Neural cell (in vitro differentiated cells): ENCODE data around the gene BCL11B. TPM values are rescaled to one million over a fixed set of nuclear protein-coding genes. Genes with fewer than 3 reads are reported as not detected.

Experiments used
- H2AFZ ChIP-seq: fragments of 200-600, 300-800 bp; sonication (generic), shearing (Covaris generic); 2 replicates; pipeline ENCODE4 v1.6.0; 2014; ENCODE audit warnings: low read depth, mild to moderate bottlenecking, antibody characterized with exemption, low read length, moderate library complexity
- H3F3A ChIP-seq: fragments of 200-600 bp; shearing (Covaris generic); 2 replicates; pipeline ENCODE4 v1.6.1; 2016; ENCODE audit warnings: mild to moderate bottlenecking, moderate library complexity, mixed read lengths, antibody characterized with exemption, low read length; ENCODE audit not compliant: insufficient read depth, poor library complexity, severe bottlenecking
- H3K27ac ChIP-seq: fragments of 200-600, 300-800 bp; sonication (generic), shearing (Covaris generic); 2 replicates; pipeline ENCODE4 v1.5.1; 2014; ENCODE audit warnings: mild to moderate bottlenecking, low read length, moderate library complexity
- H3K27me3 ChIP-seq: fragments of 300-800, 200-600 bp; sonication (generic), shearing (Covaris generic); 2 replicates; pipeline ENCODE4 v1.6.0; 2014; ENCODE audit warnings: mild to moderate bottlenecking, low read depth, low read length, moderate library complexity; ENCODE audit not compliant: insufficient read depth
- H3K36me3 ChIP-seq: fragments of 300-800, 200-600 bp; sonication (generic), shearing (Covaris generic); 2 replicates; pipeline ENCODE4 v1.5.1; 2014; ENCODE audit warnings: mild to moderate bottlenecking, antibody characterized with exemption, low read length, moderate library complexity; ENCODE audit not compliant: insufficient read depth
- H3K4me2 ChIP-seq: fragments of 300-800, 200-600 bp; sonication (generic), shearing (Covaris generic); 2 replicates; pipeline ENCODE4 v1.6.0; 2014; ENCODE audit warnings: mild to moderate bottlenecking, low read length
- H3K4me3 ChIP-seq: fragments of 300-800, 200-600 bp; sonication (generic), shearing (Covaris generic); 2 replicates; pipeline ENCODE4 v1.5.1; 2014; ENCODE audit warnings: mild to moderate bottlenecking, low read length, moderate library complexity
- H3K79me2 ChIP-seq: fragments of 200-600 bp; shearing (Covaris generic); replicated peaks from 2 replicates; pipeline ENCODE4 v1.6.0; 2014; ENCODE audit warnings: mild to moderate bottlenecking, low read length, moderate library complexity; ENCODE audit not compliant: insufficient read depth
- H3K9ac ChIP-seq: fragments of 300-800, 200-600 bp; sonication (generic), shearing (Covaris generic); 2 replicates; pipeline ENCODE4 v1.6.1; 2016; ENCODE audit warnings: mild to moderate bottlenecking, low read length, mixed read lengths
- H3K9me2 ChIP-seq: fragments of 200-600 bp; shearing (Covaris generic); 2 replicates; pipeline ENCODE4 v1.6.1; 2016; ENCODE audit warnings: mild to moderate bottlenecking, low read length, mixed read lengths; ENCODE audit not compliant: insufficient read depth
- H3K9me3 ChIP-seq: fragments of 200-600, 300-800 bp; sonication (generic), shearing (Covaris generic); 2 replicates; pipeline ENCODE4 v1.6.1; 2016; ENCODE audit warnings: mild to moderate bottlenecking, mixed run types, low read length, moderate library complexity, mixed read lengths
- H4K20me1 ChIP-seq: fragments of 200-600 bp; shearing (Covaris generic); 2 replicates; pipeline ENCODE4 v1.6.1; 2016; ENCODE audit warnings: mild to moderate bottlenecking, mixed run types; ENCODE audit not compliant: insufficient read depth
- EP300 ChIP-seq: fragments of 450-650 bp; conservative IDR thresholded peaks from 2 replicates; pipeline ENCODE4 v1.6.1; 2014; ENCODE audit warnings: antibody characterized with exemption, mild to moderate bottlenecking, moderate library complexity; ENCODE audit not compliant: poor library complexity, severe bottlenecking
- EZH2 ChIP-seq: fragments of 200-600, 300-800 bp; shearing (Covaris generic), sonication (generic); IDR thresholded peaks from 2 replicates; pipeline ENCODE4 v1.6.1; 2014; ENCODE audit warnings: antibody characterized with exemption, low read length, borderline replicate concordance, mild to moderate bottlenecking; ENCODE audit not compliant: insufficient read depth, poor library complexity, severe bottlenecking
- MXI1 ChIP-seq: fragments of 450-650 bp; conservative IDR thresholded peaks from 2 replicates; pipeline ENCODE4 v1.6.1; 2014; ENCODE audit warnings: antibody characterized with exemption, mild to moderate bottlenecking; ENCODE audit not compliant: poor library complexity, severe bottlenecking
- POLR2AphosphoS5 ChIP-seq: IDR thresholded peaks from 2 replicates; pipeline ENCODE4 v1.6.1; 2012
- RAD21 ChIP-seq: fragments of 450-650 bp; conservative IDR thresholded peaks from 2 replicates; pipeline ENCODE4 v1.6.1; 2014; ENCODE audit warnings: antibody characterized with exemption, mild to moderate bottlenecking, moderate library complexity
- REST ChIP-seq: IDR thresholded peaks from 2 replicates; pipeline ENCODE4 v1.6.1; 2012; ENCODE audit warnings: borderline replicate concordance
- SMC3 ChIP-seq: fragments of 450-650 bp; conservative IDR thresholded peaks from 2 replicates; pipeline ENCODE4 v1.6.1; 2014; ENCODE audit warnings: antibody characterized with exemption, mild to moderate bottlenecking, moderate library complexity; ENCODE audit not compliant: poor library complexity
- TAF1 ChIP-seq: IDR thresholded peaks from 2 replicates; pipeline ENCODE4 v1.6.1; 2012; ENCODE audit warnings: low read depth
- polyA plus RNA-seq: library from polyadenylated mRNA; depleted of rRNA; stranded (reverse); fragments of >200 nt; gene quantifications from 2 replicates; pipeline ENCODE4 v1.2.3, GENCODE V29; 2014
- TF ChIP-seq, protein P1 (sequence below): fragments of 450-650 bp; IDR thresholded peaks from 2 replicates; pipeline ENCODE4 v1.5.1; 2014; ENCODE audit warnings: antibody characterized with exemption, mild to moderate bottlenecking, moderate library complexity; ENCODE audit not compliant: poor library complexity, severe bottlenecking

The BCL11B gene
- polyA plus RNA-seq, 1 donor from 2014 or later = 104 TPM

- no peaks in the 10 kb centered on the region for H3K9me2 ChIP-seq
- no peaks in the 10 kb centered on the region for H3K79me2 ChIP-seq
- H3F3A ChIP-seq = no peaks in the 10 kb centered on the region
- no peak overlapping the region for H3K4me2 ChIP-seq
- TF ChIP-seq POLR2AphosphoS5 (no peak), RAD21 (no peak)
- no peak overlapping the region for H2AFZ ChIP-seq
- no peak overlapping the region for H3K9ac ChIP-seq
- no peaks in the 10 kb centered on the region for H3K36me3 ChIP-seq
- no peaks in the 10 kb centered on the region for H3K27me3 ChIP-seq
- H3K4me3 ChIP-seq = no peak overlapping the region
- no peaks in the 10 kb centered on the region for H3K9me3 ChIP-seq
- H4K20me1 ChIP-seq = no peaks in the 10 kb centered on the region
- H3K27ac ChIP-seq = no peak overlapping the region
These were observed 43.2 kb upstream of the BCL11B start for GRCh38 chr14:99315197-99315596.

- Histone ChIP-seq H3K27me3 (no peaks in the 10 kb centered on the region), H3K9ac (no peak overlapping the region), H3K9me2 (no peaks in the 10 kb centered on the region), H3K9me3 (no peaks in the 10 kb centered on the region), H3F3A (no peaks in the 10 kb centered on the region), H3K4me2 (no peak overlapping the region), H4K20me1 (no peaks in the 10 kb centered on the region), H2AFZ (no peak overlapping the region), H3K4me3 (no peak overlapping the region), H3K79me2 (no peaks in the 10 kb centered on the region), H3K27ac (no peak overlapping the region), H3K36me3 (no peaks in the 10 kb centered on the region)
- TF ChIP-seq MXI1 (no peak), REST (no peak), EZH2 (no peak), EP300 (no peak), RAD21 (no peak), TAF1 (no peak), SMC3 (no peak), POLR2AphosphoS5 (no peak)
- TF ChIP-seq, protein P1, sequence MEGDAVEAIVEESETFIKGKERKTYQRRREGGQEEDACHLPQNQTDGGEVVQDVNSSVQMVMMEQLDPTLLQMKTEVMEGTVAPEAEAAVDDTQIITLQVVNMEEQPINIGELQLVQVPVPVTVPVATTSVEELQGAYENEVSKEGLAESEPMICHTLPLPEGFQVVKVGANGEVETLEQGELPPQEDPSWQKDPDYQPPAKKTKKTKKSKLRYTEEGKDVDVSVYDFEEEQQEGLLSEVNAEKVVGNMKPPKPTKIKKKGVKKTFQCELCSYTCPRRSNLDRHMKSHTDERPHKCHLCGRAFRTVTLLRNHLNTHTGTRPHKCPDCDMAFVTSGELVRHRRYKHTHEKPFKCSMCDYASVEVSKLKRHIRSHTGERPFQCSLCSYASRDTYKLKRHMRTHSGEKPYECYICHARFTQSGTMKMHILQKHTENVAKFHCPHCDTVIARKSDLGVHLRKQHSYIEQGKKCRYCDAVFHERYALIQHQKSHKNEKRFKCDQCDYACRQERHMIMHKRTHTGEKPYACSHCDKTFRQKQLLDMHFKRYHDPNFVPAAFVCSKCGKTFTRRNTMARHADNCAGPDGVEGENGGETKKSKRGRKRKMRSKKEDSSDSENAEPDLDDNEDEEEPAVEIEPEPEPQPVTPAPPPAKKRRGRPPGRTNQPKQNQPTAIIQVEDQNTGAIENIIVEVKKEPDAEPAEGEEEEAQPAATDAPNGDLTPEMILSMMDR = no peak
These were observed 42.6 kb upstream of the BCL11B start for GRCh38 chr14:99314623-99315022.

- no peak overlapping the region for H3K27ac ChIP-seq
- H3K79me2 ChIP-seq = no peaks in the 10 kb centered on the region
- no peaks in the 10 kb centered on the region for H3K27me3 ChIP-seq
- H3K4me3 ChIP-seq = no peak overlapping the region
- TF ChIP-seq RAD21 (no peak), EZH2 (no peak), REST (no peak), POLR2AphosphoS5 (no peak), SMC3 (no peak), EP300 (no peak), TAF1 (no peak), MXI1 (no peak)
- TF ChIP-seq, protein P1 = no peak
- H3K9ac ChIP-seq = no peak overlapping the region
- no peak overlapping the region for H2AFZ ChIP-seq
- H3K9me3 ChIP-seq = no peaks in the 10 kb centered on the region
- no peaks in the 10 kb centered on the region for H3F3A ChIP-seq
- H4K20me1 ChIP-seq = no peaks in the 10 kb centered on the region
- no peak overlapping the region for H3K4me2 ChIP-seq
- no peaks in the 10 kb centered on the region for H3K36me3 ChIP-seq
- no peaks in the 10 kb centered on the region for H3K9me2 ChIP-seq
These were observed 41.2 kb upstream of the BCL11B start for GRCh38 chr14:99313234-99313633.
